Measurements from ENCODE around the gene POU4F1.
"Not testable (repeated sequence)": the region's sequence is repeated elsewhere in the genome, so short reads cannot be mapped to it uniquely, and the experiment has no call there.

The POU4F1 gene, protein sequence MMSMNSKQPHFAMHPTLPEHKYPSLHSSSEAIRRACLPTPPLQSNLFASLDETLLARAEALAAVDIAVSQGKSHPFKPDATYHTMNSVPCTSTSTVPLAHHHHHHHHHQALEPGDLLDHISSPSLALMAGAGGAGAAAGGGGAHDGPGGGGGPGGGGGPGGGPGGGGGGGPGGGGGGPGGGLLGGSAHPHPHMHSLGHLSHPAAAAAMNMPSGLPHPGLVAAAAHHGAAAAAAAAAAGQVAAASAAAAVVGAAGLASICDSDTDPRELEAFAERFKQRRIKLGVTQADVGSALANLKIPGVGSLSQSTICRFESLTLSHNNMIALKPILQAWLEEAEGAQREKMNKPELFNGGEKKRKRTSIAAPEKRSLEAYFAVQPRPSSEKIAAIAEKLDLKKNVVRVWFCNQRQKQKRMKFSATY
- total RNA-seq, result 0.20 to 0.79 reads per million in 2 donors

DNA sequence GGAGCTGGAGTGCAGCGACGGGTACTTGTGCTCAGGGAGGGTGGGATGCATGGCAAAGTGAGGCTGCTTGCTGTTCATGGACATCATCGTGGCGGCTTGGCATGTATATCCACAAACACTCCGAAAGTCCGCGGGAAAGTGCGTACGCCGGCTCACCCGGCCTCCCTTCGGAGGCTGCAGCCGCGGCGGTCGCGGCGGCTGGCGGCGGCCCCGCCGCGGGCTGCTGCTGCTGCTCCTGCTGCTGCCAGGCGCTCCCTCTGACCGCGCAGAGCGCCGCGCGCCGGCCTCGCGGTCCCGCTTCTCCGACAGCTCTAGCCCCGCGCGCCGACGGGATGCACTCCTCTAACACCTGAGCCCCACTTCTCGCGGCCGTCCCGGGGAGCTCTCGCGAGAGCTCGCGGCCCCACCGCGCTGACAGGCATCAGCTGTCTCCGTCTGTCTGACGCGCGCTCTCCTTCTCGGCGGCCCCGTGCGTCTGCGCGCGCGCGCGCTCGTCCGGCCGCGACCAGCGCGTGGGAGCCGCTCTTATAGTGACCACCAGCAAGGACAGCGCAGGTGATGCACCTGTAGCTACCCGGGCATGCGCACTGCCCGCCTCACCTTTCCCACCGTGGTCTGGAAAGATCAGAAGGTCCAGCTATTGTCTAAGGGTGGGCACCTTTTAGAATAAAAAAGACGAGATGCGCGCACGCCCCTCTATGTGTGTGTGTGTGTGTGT is at the start of gene POU4F1:
Gene POU4F1 (minus strand): TSS at position 313 of the 718 bp plus-strand sequence. CDS start 226 bp downstream, at position 87.
- DNase-seq, result peak; percentile 35

DNA sequence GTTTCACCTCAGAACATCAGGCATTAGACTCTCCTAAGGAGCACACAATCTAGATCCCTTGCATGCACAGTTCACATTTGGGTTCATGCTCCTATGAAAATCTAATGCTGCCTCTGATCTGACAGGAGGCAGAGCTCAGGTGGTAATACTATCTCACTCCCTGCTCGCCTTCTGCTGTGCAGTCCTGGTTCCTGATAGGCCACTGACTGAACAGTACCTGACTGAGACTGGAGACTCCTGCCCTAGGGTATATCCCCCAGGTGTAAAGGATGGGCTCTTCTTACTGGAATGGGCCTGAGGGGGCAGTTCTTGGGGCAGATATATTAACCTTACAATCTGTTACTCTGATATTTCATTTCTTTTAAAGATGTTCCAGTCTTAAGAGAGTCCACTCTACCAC is 49.3 kb upstream of the POU4F1 start:
- no peak for DNase-seq

DNA sequence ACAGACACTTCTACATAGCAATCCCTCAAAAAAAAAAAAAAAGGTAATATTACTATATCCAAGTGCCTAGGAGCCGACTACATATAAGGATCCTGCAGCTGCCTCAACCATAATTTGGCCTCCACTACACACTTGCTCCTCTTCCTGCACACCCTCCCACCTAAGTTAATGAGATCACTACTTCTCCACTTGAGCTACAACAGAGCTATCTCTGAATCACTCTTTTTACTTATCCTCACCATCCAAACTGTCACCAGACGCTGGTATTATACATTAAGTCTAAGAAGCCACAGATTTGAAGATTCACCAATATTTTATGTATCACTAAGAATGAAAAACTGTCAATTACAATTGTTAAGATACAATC is 47.3 kb upstream of the POU4F1 start:
- no peak for DNase-seq

DNA sequence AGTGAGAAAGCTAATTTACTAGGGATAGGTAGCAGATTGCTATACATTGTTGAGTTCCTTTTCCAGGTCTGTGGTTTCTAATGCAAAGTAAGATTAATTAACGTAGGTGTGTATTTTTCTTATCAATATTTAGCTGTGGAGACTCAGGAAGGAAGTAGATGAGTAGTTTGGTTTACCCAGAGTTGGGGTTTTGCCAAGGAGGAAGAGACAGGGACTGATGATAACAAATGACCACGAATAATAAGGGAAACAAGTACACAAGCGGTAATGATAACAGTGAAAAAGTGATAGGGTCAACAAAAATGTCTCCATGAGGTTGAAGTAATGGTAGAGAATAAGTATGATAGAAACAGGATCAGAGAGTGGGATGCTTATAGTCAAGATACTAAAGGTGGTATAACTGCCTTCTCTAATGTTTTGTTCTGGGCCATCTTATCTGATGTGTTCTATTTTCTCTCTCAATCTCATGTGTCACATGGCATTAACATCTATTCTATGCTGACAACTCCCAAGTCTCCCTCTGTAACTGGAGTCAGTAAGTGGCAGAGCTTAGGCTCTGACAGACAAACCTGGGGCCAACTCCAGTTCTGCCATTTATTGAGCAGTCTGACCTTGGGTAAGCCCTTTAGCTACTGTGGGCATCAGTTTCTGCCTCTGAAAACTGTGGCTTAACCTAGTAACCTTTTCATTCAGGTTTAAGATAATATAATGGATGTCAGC is 46.8 kb upstream of the POU4F1 start:
- DNase-seq, result no peak

DNA sequence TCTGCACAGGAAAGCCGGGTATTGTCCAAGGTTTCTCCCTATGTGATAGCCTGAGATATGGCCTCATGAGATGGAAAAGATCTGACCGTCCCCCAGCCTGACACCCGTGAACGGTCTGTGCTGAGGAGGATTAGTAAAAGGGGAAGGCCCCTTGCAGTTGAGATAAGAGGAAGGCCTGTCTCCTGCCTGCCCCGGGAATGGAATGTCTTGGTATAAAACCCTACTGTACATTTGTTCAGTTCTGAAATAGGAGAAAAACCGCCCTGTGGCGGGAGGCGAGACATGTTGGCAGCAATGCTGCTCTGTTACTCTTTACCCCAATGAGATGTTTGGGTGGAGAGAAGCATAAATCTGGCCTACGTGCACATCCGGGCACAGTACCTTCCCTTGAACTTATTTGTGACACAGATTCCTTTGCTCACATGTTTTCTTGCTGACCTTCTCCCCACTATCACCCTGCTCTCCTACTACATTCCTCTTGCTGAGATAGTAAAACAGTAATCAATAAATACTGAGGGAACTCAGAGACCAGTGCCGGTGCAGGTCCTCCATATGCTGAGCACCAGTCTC is 43.8 kb upstream of the POU4F1 start:
- DNase-seq, result not testable (repeated sequence)

DNA sequence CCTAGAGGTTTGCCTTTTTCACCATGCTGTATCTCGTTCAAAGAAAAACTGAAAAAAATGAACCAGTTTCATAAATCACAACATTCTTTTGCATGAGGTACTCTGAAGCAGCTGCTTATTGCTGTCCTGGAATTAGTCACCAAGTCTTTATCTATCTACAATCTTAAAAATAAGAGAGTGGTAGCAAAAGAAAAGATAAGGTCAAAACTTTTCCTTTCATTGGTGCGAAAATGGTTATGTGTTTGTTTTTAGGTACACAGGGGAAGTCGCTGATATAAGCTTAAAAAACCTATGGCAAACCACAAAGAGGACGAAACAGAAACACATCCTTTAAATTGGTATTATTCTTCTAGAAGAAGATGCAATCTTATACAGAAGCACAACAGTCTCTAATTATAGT is 34.9 kb upstream of the POU4F1 start:
- DNase-seq, result no peak

DNA sequence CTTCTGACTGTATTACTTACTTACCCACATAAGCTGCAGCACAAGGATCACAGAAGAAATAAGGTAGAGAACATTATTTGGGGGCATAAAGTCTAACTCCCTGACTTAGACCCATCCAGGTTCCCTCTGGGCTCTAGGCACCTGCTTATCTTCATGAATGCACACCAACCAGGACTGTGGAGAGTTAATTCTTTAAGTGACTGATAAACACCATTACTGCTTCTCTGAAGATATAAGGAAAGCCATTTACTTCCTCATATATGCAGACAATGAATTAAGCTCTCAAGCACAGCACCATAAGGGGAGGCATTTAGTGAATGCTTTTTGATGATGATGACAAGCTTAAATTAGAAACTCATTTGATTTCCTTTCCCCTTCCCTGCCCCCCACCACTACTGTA is 33.1 kb upstream of the POU4F1 start:
- DNase-seq, result no peak

DNA sequence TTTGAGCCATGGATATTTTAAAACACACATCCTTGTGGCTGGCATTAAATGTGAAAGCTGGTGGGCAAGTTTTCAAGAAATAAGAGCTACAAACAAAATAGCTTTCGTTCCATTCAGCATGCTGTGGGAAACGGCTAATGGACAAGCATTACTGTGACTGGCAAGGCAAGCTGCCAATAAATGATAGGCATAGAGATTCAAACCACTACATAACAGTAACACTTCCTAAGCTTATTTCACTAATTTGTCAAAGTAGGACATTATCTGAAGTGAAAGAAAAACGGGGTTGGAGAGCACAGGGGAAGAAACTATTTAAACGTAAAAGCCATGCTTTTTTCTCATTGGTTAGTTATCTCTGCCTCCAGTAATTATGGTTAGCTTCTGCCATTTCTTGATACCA is 29.6 kb upstream of the POU4F1 start:
- no peak for DNase-seq

DNA sequence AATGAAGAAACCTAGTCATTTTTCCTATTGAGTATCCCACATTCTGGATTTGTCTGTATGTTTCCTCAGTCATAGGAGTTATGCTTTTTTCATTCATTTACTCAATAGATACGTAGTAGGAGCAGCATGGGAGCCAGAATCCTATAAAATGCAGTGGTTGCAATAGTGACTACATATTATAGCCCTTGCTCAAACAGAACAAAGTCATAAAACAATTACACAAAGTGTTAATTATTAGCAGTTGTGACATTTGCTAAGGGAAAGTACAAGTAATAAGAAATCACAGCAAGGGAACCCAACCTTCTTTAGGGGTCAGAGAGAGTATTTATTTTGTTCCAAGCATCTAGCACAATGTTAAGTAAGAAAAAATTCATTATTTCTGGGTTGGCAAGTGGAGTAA is 27.7 kb upstream of the POU4F1 start:
- DNase-seq, result no peak

DNA sequence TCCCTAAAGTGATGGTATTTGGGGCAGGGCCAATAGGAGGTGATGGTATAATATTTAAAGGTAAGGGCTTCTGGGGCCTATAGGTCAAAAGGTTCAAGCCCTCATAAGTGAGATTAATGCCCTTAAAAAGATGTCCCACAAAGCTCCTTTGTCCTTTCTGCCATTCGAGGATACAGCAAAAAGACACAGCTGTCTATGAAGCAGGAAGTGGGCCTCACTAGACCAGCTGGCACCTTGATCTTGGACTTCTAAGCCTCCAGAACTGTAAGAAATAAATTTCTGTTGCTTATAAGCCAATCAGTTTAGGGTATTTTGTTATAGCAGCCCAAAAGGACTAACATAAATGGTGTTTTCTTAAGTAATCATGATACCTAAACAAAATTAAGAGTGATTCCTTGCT is 27.2 kb upstream of the POU4F1 start:
- no peak for DNase-seq

DNA sequence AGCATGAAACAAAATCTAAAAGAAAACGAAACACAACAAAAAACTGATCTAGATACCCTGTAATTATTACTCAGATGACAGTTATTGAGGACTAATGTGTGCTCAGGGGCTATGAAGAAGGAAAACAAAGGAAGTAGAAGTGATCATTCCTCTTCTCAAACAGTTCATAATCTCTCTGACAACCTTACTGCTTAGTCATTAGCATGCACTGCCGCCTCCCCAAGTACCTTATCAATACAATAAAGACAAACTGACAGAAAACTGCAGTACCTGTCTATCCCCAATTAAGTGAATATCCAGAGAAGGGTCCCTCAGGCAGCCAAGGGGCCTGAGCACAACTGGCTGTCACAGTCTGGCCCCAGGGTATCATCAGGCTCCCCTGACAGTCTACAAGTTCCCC is 22.0 kb upstream of the POU4F1 start:
- DNase-seq, result no peak

DNA sequence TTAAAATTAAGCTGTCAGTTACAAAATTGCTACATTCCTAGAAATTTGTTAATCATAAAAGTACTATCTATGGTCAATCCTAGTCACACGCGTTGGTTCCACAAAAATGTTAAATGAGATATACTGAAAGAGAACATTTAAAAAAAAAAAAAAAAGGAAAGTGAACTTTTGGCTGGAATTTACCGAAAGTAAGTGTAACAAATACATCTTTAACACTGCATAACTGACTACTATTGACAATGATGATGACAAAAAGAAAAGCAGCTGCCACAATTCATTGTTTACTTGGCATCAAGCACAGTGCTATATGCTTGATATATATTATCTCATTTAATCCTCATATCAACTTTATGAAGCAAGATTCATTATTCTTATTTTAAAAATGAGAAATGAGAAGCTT is 19.8 kb upstream of the POU4F1 start:
- no peak for DNase-seq

DNA sequence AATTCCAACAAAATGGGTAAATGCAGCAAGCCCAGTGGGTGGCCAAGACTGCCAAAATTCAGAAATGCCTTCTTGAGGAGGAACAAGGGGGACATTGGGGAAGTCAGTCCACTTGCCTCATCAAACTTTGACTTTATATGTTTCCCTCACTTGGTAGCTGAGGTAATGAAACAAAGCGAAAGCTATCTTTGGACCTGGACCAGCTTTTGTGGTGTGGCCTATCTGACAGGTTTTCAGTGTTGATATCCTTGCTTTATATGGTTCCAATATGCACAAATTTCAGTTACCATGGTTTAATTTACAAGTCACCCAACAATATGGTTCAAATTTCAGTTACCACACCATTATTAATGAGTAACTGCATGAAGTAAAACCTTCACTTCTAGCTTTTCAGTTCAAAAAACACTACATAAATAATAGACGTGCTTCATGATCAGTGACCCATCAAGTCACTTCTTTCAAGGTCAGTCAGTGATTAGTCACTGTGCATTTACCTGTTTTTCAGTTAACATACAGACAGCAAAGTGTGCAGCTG is 17.7 kb upstream of the POU4F1 start:
- DNase-seq, result no peak

DNA sequence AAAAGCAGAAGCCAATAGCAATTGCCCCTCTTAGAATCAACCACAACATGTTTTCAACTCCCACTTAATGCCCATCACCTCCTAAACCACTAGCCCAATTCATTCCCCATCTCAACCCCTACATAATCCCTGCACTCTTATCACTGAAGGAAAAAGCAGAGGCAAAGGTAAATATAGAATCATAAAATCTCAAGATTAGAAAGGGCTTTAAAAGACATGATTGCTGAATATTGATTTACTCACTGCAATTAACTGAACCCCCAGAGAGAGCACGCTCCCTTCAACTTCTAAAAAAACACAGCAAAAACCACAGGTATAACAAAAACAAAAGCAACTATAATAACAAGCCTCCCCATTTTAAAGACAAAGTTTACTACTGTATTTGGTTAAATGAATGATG is 15.1 kb upstream of the POU4F1 start:
- no peak for DNase-seq

DNA sequence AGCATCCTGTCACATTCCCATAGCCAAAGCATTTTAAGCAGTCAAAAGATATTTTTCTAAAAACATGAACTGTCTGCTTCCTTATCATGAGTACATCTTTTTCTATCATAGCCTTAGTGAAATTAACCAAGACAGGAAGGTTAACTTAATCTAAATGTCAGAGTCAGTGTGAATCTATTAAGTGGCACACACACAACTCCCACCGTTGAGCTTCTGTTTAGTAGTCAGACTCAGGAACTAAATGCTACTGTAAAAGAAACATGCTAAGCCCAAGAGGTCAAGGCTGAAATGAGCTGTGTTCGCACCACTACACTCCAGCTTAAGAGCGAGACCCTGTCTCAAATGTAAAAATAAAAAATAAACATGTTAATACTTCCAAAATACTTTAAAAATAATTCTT is 7.7 kb upstream of the POU4F1 start:
- DNase-seq, result no peak

DNA sequence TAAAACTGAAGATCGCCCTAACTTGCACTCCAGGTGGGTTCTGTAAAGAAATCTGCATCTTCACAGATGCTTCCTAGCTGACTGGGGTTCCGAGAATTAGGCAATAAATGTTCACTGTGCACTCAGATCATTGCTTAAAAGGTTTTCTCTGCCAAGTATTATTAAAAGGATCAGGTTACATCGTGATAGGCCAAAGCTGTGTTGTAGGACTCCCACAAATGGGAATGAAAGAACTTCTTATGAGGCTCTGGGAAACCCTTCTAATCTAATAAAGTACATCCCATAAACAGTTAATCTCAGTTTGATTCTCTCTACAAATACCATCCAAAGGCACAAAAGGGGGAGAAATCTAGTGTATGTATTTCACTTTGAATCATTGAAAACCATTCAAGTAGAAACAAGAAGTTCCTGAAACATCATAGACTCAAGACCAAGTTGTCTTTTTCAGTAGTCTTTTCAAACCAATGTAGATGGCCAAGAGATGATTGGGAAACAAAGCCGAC is 7.1 kb upstream of the POU4F1 start:
- no peak for DNase-seq

DNA sequence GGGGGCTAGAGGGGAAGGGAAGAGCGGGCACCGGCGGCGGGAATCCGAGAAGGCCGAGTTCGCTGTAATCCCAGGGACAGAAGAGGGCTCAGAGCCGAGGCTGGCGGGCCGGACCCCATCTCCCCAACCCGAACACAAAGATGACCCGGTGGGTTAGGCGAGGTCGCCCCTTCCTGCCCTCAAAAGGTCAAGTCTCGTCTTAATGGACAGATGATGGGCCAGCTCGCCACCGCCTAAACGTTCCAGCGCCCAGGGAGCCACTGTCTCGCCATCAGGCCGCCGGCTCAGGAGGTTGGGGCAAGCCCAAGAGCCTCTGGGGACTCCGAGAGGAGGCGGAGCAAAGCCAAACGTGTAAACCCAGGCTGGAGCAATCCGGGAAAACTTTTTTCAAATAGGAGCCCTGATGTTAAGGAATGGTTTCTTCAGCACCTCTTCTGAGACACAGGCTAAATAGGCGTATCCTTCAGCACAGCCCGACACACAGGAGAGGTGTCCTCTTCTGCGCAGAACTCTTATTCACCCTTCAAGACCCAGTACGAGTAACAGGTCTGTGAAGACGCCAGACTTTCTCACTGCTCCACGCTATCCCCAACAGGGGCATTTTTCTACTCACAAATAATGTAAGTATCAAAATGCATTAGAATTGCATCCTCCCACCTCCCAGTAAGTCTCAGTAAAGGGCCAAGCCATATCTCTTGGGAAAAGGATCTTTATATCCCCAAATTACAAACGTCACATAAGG is 6.3 kb upstream of the POU4F1 start:
- DNase-seq, result no peak

DNA sequence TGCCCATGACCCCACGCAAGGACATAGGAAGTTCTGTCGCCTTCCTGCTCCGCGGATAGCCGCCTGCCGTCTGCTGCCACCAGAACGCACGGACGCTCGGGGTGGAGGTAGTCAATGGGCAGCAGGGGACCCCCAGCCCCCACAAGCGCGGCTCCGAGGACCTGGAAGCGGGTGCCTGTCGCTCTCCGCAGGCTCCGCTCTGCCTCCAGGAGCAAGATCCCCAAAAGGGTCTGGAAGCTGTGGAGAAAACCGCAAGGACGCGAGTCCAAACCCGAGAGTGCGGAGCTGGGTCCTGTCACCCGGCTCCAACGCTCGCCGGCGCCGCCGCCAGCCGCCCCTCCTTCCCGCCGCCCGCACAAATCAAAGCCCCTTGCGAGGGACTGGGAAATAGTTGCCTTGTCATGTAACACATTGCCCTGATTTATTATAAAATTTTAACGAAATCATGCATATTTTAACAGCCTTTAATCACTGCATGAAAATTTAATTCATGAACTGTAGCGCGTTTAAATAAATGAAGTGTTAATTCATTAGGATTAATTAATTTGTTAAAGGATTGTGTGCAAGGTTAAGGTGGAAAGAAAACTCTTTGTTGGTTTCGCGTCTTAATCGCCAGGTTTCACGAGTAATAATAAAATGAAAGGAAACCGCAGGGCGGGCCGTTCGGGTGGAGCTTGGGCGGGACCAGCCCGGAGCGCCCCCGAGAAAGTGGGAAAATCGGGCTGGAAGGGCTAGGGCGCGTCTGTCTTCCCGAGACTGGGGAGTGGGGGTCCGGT is 5.5 kb upstream of the POU4F1 start:
- DNase-seq, result no peak

DNA sequence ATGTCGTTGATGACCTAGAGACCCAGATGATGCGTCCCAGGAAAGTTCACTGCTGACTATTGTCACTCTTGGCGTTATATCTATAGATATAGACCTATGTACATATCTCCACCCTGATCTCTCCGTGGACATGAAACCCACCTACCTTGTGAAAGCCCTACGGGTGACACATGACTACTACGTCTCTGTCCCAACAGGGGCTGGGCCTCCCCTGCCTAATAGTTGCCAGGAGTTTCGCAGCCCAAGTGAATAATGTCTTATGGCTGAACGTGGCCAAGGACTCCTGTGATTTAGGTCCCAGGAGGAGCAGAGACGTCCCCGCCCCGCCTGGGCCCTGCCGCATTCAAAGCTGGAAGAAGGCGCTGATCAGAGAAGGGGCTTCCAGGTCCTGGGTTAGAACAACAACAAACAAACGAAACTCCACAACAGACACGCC is 4.9 kb upstream of the POU4F1 start:
- DNase-seq, result no peak

DNA sequence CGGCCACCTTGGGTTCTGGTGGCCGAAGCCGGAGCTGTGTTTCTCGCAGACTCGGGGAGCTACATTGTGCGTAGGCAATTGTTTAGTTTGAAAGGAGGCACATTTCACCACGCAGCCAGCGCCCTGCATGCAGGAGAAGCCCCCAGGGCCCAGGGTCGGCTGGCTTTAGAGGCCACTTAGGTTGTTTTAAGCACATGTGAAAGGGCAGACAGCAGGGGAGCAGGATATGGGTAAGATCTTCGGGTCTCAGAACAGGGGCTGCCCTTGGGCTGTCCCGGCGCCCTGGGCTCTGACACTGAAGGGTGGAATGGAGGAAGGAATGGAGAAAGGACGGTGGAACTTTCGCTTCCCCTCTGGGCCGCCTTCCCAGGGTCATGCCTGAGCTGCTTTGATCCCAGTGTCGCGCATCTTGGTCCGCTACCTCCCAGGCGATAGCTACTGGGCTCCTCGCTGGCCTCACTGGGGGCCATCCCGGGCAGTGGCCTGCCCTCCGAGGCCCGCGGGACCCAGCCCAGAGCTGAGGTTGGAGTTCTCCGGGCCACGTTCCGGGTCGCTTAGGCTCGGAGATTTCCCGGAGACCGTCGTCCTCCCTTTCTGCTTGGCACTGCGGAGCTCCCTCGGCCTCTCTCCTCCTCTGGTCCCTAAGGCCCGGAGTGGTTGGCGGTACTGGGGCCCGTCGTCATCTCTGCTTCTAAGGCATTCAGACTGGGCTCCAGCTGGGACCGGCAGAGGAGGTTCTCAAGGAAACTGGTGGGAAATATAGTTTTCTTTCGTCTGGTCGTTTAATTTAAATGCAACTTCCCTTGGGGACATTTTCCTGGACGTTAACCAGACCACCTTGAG is 4.3 kb upstream of the POU4F1 start:
- DNase-seq, result no peak
